Vagina (tissue), 2 donors: ENCODE measurements around the gene STK17B. TPM values are rescaled to one million over a fixed set of nuclear protein-coding genes. Genes with fewer than 3 reads are reported as not detected.

Source experiments
- DNase-seq, 2 donors: peaks; one replicate each; pipeline ENCODE4 v3.0.0-alpha.2; 2017; ENCODE audit errors: extremely low spot score in 2 of 2
- H3K27ac ChIP-seq: fragments of 200-600 bp; sonication (generic); one replicate; pipeline ENCODE4 v1.5.1; 2019
- H3K27me3 ChIP-seq: fragments of 200-600 bp; sonication (generic); one replicate; pipeline ENCODE4 v1.5.1; 2019
- H3K36me3 ChIP-seq, 2 donors: fragments of 200-600 bp; sonication (generic); one replicate each; pipeline ENCODE4 v1.5.1; 2017 to 2019
- H3K4me1 ChIP-seq: fragments of 200-600 bp; sonication (generic); one replicate; pipeline ENCODE4 v1.5.1; 2019
- H3K4me3 ChIP-seq, 2 donors: fragments of 200-600 bp; sonication (generic); 1 replicate in 1 of 2; 2 replicates in 1 of 2; pipeline ENCODE4 v1.5.1; 2016 to 2019
- H3K9me3 ChIP-seq: fragments of 200-600 bp; sonication (generic); one replicate; pipeline ENCODE4 v1.5.1; 2019
- POLR2A ChIP-seq, 2 donors: fragments of 450-650 bp; IDR thresholded peaks; one replicate each; pipeline ENCODE4 v1.6.1; 2017; ENCODE audit warnings: antibody characterized with exemption in 2 of 2, mild to moderate bottlenecking in 2 of 2, moderate library complexity in 2 of 2
- POLR2AphosphoS5 ChIP-seq, 2 donors: sonication (generic); formaldehyde crosslinking; IDR thresholded peaks; one replicate each; pipeline ENCODE4 v1.9.0; 2017; ENCODE audit warnings: antibody characterized with exemption in 2 of 2, mild to moderate bottlenecking in 2 of 2, low read depth in 1 of 2; ENCODE audit not compliant: insufficient read depth in 1 of 2
- intact Hi-C: fragments of 100-400 bp; cut with DNase I; formaldehyde crosslinking; loops from one replicate; pipeline ENCODE4 v1.15.1; 2023
- total RNA-seq: library from RNA; depleted of rRNA; stranded (reverse); fragments of >200 nt; gene quantifications from one replicate; pipeline ENCODE4 v1.2.3, GENCODE V29; 2016
- TF ChIP-seq, protein P1 (sequence below), 3 experiments: fragments of 450-650 bp in 2 of 3; fragments of 200-600 bp in 1 of 3; sonication (generic) in 1 of 3; IDR thresholded peaks; one replicate each; pipeline ENCODE4 v1.5.1; 2017 to 2019; ENCODE audit warnings: antibody characterized with exemption in 3 of 3, mild to moderate bottlenecking in 2 of 3, moderate library complexity in 2 of 3

Gene STK17B
- total RNA-seq, 1 donor from 2014 or later: 24.3 TPM

DNA sequence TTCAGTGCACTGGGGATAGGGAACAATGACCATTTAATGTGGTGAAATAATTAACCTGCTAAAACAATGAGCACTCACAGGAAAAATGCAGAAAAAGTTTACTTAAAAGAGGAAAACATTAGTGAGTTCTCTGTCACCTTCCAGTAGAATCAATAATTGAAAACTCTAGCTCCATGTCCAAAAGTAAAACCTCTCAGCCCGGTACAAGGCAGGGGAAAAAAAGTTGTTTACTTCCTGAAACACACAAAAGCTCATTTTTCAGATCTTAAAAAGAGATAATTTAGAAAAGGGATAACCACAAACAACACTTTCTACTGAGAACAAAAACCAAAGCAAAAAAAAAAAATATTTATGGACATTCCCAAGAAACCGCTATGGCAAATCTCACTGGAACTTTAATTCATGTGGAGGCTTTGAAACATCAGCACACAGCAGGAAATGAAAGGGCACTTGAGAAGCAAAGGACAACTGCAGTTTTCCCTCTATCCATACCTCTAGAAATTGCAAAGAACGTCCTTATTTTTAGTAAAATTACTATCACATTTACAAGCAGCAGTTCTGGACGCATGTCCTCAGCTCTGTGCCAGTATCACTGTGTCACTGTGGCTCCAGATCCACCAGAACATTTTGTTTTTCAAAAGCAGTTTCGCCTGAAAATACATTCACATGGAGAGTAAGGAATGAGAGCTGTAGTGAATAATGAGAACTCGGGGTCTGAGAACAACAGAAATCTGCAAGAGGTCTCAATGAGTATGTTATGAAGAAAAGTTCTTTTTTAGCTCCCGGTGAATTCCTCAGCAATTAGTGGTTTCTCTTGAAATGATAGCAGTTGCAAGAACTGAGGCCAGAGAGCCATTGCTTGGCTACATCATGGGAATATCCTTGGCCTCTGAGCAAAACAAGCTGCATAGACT lies 58.1 kb downstream of the STK17B start:
- DNase-seq: no peak
- intact Hi-C loops: no loop called here
- Histone ChIP-seq H3K4me1 (no peaks in the 10 kb centered on the region), H3K27ac (peak overlapping the region; percentile 3), H3K4me3 (no peak overlapping the region), H3K9me3 (no peaks in the 10 kb centered on the region), H3K36me3 (no peaks in the 10 kb centered on the region), H3K27me3 (no peaks in the 10 kb centered on the region)
- TF ChIP-seq, protein P1, sequence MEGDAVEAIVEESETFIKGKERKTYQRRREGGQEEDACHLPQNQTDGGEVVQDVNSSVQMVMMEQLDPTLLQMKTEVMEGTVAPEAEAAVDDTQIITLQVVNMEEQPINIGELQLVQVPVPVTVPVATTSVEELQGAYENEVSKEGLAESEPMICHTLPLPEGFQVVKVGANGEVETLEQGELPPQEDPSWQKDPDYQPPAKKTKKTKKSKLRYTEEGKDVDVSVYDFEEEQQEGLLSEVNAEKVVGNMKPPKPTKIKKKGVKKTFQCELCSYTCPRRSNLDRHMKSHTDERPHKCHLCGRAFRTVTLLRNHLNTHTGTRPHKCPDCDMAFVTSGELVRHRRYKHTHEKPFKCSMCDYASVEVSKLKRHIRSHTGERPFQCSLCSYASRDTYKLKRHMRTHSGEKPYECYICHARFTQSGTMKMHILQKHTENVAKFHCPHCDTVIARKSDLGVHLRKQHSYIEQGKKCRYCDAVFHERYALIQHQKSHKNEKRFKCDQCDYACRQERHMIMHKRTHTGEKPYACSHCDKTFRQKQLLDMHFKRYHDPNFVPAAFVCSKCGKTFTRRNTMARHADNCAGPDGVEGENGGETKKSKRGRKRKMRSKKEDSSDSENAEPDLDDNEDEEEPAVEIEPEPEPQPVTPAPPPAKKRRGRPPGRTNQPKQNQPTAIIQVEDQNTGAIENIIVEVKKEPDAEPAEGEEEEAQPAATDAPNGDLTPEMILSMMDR (IDR thresholded peaks at IDR 0.05): no peak
- TF ChIP-seq POLR2AphosphoS5 (IDR thresholded peaks at IDR 0.05; ENCODE audit: insufficient read depth in 1 of 2, low read depth in 1 of 2): peak in 1 of 2 donors; percentile 26
- no peak for TF ChIP-seq POLR2A (IDR thresholded peaks at IDR 0.05)

DNA sequence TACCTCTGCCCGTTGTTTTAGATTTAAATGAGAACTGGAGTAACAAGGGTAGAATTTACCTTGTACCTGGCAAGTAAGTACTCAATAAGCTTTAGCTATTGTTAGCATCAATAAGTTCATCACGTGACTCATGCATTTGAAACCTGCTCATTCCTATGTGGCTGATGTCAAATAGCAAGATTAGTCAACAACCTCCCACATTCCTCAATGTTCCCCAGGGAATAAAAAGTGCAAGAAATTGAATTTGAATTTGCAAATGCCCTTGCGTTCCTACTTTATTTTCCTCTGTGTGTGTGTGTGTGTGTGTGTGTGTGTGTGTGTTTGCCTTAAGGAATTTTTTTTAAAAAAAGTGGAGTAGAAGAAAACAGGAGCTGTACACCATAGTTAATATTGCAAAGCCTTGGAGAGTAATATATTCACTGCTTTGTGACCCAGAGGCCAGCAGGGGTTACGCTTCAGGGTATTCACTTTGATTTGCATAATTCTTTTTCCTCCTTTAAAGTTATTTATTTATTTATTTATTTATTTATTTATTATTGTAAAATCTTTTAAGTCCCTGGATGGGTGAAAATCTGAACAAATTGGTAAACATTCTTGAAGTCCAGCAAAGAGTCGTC lies 58.9 kb downstream of the STK17B start:
- Histone ChIP-seq H3K4me3 (no peak overlapping the region), H3K9me3 (no peaks in the 10 kb centered on the region), H3K27me3 (no peaks in the 10 kb centered on the region), H3K27ac (peak overlapping the region; percentile 3), H3K36me3 (no peaks in the 10 kb centered on the region), H3K4me1 (no peaks in the 10 kb centered on the region)
- DNase-seq: no peak
- intact Hi-C loops: no loop called here
- TF ChIP-seq POLR2AphosphoS5 (IDR thresholded peaks at IDR 0.05; ENCODE audit: insufficient read depth in 1 of 2, low read depth in 1 of 2) (no peak), POLR2A (IDR thresholded peaks at IDR 0.05) (no peak)
- TF ChIP-seq, protein P1 (IDR thresholded peaks at IDR 0.05): no peak

DNA sequence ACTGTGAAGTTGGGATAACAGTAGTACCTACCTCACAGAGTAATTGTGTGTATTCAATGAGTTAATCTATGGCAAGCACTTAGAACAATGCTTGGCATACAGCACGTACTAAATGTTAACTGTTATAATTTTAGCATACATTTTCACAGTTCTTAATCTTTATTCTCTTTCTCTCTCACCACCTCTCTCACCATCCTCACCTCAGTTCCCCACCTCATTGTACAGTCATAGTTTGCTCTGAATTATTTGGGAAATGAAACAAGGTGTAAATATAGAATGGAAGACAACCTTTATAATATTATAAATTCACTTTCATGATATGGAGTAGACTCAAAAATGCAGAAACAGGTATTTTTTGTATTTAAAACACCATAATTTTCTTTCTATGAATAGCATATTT lies 62.8 kb downstream of the STK17B start:
- no peak for DNase-seq
- no peak overlapping the region for H3K4me3 ChIP-seq
- H3K9me3 ChIP-seq: no peaks in the 10 kb centered on the region
- intact Hi-C loops: no loop called here
- H3K27me3 ChIP-seq: no peaks in the 10 kb centered on the region
- no peak overlapping the region for H3K27ac ChIP-seq
- H3K4me1 ChIP-seq: no peaks in the 10 kb centered on the region
- TF ChIP-seq POLR2AphosphoS5 (IDR thresholded peaks at IDR 0.05; ENCODE audit: insufficient read depth in 1 of 2, low read depth in 1 of 2) (no peak), POLR2A (IDR thresholded peaks at IDR 0.05) (no peak)
- TF ChIP-seq, protein P1 (IDR thresholded peaks at IDR 0.05): no peak
- H3K36me3 ChIP-seq: no peaks in the 10 kb centered on the region

DNA sequence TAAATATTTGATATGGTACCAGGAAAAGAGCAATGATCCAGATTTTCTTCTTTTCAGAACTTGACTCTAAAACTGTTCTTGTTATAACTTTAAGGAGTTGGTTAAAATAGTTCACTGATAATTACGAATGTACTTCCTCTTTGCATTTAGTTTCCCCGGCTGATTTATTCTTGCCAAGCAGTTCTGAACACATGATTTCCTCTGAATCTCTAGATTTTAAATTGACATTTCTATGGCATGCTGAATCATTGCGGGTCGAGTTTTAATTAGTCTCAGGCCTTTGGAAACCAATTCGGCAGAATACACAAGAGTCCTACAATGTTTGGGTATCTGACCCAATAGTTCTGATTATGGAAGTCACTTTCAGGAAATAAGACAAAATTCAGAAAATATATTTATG lies 65.4 kb downstream of the STK17B start:
- intact Hi-C loops: no loop called here
- Histone ChIP-seq H3K4me3 (no peak overlapping the region), H3K36me3 (no peaks in the 10 kb centered on the region), H3K27me3 (no peaks in the 10 kb centered on the region), H3K9me3 (no peaks in the 10 kb centered on the region), H3K4me1 (no peaks in the 10 kb centered on the region), H3K27ac (no peak overlapping the region)
- no peak for DNase-seq
- TF ChIP-seq, protein P1 (IDR thresholded peaks at IDR 0.05): no peak
- no peak for TF ChIP-seq POLR2A (IDR thresholded peaks at IDR 0.05)
- TF ChIP-seq POLR2AphosphoS5 (IDR thresholded peaks at IDR 0.05; ENCODE audit: insufficient read depth in 1 of 2, low read depth in 1 of 2): no peak

DNA sequence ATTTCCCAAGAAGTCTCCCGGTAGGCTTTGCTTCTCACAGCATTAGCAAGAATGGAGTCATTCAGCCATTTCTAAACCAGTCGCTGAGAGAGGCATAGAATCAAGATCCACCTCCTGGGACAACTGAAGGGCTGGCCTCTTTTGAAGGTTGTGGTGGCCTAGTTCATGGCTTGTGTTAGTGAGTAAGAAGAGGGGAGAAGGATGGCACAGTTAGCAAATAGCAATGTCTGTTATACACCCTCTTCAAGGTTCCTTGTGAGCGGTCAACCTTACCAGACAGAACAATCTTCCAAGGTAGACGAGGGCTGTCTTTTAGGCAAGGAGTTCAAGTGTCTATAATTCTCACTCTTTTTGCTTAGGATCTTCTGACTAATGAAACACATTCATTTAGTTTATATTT lies 67.3 kb downstream of the STK17B start:
- intact Hi-C loops: no loop called here
- H3K27ac ChIP-seq: no peak overlapping the region

More for the DNA sequence above, 67.3 kb downstream of the STK17B start:
- TF ChIP-seq, protein P1 (IDR thresholded peaks at IDR 0.05): no peak
- no peak for TF ChIP-seq POLR2A (IDR thresholded peaks at IDR 0.05)
- TF ChIP-seq POLR2AphosphoS5 (IDR thresholded peaks at IDR 0.05; ENCODE audit: insufficient read depth in 1 of 2, low read depth in 1 of 2): no peak
- H3K4me3 ChIP-seq: no peak overlapping the region
- no peaks in the 10 kb centered on the region for H3K36me3 ChIP-seq
- no peaks in the 10 kb centered on the region for H3K9me3 ChIP-seq
- no peaks in the 10 kb centered on the region for H3K4me1 ChIP-seq
- no peaks in the 10 kb centered on the region for H3K27me3 ChIP-seq
- DNase-seq: no peak
